Activated CD8-positive, alpha-beta memory T cell treated with anti-CD3 and anti-CD28 coated beads, Interleukin-2, amount 50 U/mL, for 48 hours (primary cell): ENCODE measurements around the gene MYL9.

Experiments used
- DNase-seq: peaks from one replicate; pipeline ENCODE4 v3.0.0-alpha.2; 2020

The MYL9 gene

GRCh38 chr20:36527331-36528125, 13.8 kb upstream of the MYL9 start:
- DNase-seq: no peak

GRCh38 chr20:36528176-36528874, 13.0 kb upstream of the MYL9 start:
- DNase-seq: no peak

GRCh38 chr20:36528875-36529417, 12.4 kb upstream of the MYL9 start:
- DNase-seq: no peak

- DNase-seq: no peak
Observed at GRCh38 chr20:36532388-36532787, 8.9 kb upstream of the MYL9 start.

GRCh38 chr20:36532822-36533221, 8.5 kb upstream of the MYL9 start:
- DNase-seq: no peak

- DNase-seq: no peak
Observed at GRCh38 chr20:36538026-36538722, 3.1 kb upstream of the MYL9 start.

- DNase-seq: no peak
Observed at GRCh38 chr20:36540551-36541211, 638 bp upstream of the MYL9 start.

- no peak for DNase-seq
Observed at GRCh38 chr20:36541768-36542488, 609 bp downstream of the MYL9 start.

GRCh38 chr20:36542516-36543183, 1.3 kb downstream of the MYL9 start:
- no peak for DNase-seq

- DNase-seq: no peak
Observed at GRCh38 chr20:36543184-36544133, 2.1 kb downstream of the MYL9 start.

- no peak for DNase-seq
Observed at GRCh38 chr20:36544134-36545018, 3.1 kb downstream of the MYL9 start.

GRCh38 chr20:36546111-36546736, 4.9 kb downstream of the MYL9 start:
- no peak for DNase-seq

- no peak for DNase-seq
Observed at GRCh38 chr20:36547186-36548005, 6.1 kb downstream of the MYL9 start.

GRCh38 chr20:36548006-36548315, 6.6 kb downstream of the MYL9 start:
- DNase-seq: no peak

GRCh38 chr20:36548704-36549627, 7.6 kb downstream of the MYL9 start:
- no peak for DNase-seq

- no peak for DNase-seq
Observed at GRCh38 chr20:36549628-36549941, 8.3 kb downstream of the MYL9 start.
